Neural cell (in vitro differentiated cells): ENCODE measurements around the gene MYMK.

Experiments
- CTCF ChIP-seq: fragments of 450-650 bp; IDR thresholded peaks from 2 replicates; pipeline ENCODE4 v1.5.1; 2014; ENCODE audit warnings: antibody characterized with exemption, mild to moderate bottlenecking, moderate library complexity; ENCODE audit not compliant: poor library complexity, severe bottlenecking
- EP300 ChIP-seq: fragments of 450-650 bp; conservative IDR thresholded peaks from 2 replicates; pipeline ENCODE4 v1.6.1; 2014; ENCODE audit warnings: antibody characterized with exemption, mild to moderate bottlenecking, moderate library complexity; ENCODE audit not compliant: poor library complexity, severe bottlenecking
- EZH2 ChIP-seq: fragments of 200-600, 300-800 bp; shearing (Covaris generic), sonication (generic); IDR thresholded peaks from 2 replicates; pipeline ENCODE4 v1.6.1; 2014; ENCODE audit warnings: antibody characterized with exemption, low read length, borderline replicate concordance, mild to moderate bottlenecking; ENCODE audit not compliant: insufficient read depth, poor library complexity, severe bottlenecking
- MXI1 ChIP-seq: fragments of 450-650 bp; conservative IDR thresholded peaks from 2 replicates; pipeline ENCODE4 v1.6.1; 2014; ENCODE audit warnings: antibody characterized with exemption, mild to moderate bottlenecking; ENCODE audit not compliant: poor library complexity, severe bottlenecking
- REST ChIP-seq: IDR thresholded peaks from 2 replicates; pipeline ENCODE4 v1.6.1; 2012; ENCODE audit warnings: borderline replicate concordance
- TAF1 ChIP-seq: IDR thresholded peaks from 2 replicates; pipeline ENCODE4 v1.6.1; 2012; ENCODE audit warnings: low read depth

GRCh38 chr9:133474215-133474614 is 50.5 kb downstream of the MYMK start:
- TF ChIP-seq EZH2, result no peak
- TF ChIP-seq CTCF, result no peak
- TF ChIP-seq REST, result no peak
- TF ChIP-seq EP300, result no peak
- no peak for TF ChIP-seq MXI1
- TF ChIP-seq TAF1, result no peak
